RWPE1 (cell line): Measurements from ENCODE around the gene GPC1.

Source experiments
- CTCF ChIA-PET: fragments of 350-600 bp; sonication (Branson Sonifier 250); formaldehyde crosslinking; extraction: SDS; loops from one replicate; lab custom pipeline; 2021; lab: Yijun Ruan, JAX
- POLR2A ChIA-PET: fragments of 400-600 bp; formaldehyde crosslinking; extraction: SDS; loops from one replicate; lab custom pipeline; 2020; ENCODE audit warnings: antibody characterized with exemption; ENCODE audit not compliant: low non-redundant PET; lab: Yijun Ruan, JAX
- DNase-seq: peaks from one replicate; pipeline ENCODE4 v3.0.0; 2012; ENCODE audit warnings: low spot score
- H3K27ac ChIP-seq: fragments of 450-650 bp; 2 replicates; pipeline ENCODE4 v1.5.1; 2017
- TF ChIP-seq, protein P1 (sequence below): fragments of 450-650 bp; conservative IDR thresholded peaks from 2 replicates; pipeline ENCODE4 v1.5.1; 2017; ENCODE audit warnings: low read depth, mild to moderate bottlenecking

The GPC1 gene

DNA sequence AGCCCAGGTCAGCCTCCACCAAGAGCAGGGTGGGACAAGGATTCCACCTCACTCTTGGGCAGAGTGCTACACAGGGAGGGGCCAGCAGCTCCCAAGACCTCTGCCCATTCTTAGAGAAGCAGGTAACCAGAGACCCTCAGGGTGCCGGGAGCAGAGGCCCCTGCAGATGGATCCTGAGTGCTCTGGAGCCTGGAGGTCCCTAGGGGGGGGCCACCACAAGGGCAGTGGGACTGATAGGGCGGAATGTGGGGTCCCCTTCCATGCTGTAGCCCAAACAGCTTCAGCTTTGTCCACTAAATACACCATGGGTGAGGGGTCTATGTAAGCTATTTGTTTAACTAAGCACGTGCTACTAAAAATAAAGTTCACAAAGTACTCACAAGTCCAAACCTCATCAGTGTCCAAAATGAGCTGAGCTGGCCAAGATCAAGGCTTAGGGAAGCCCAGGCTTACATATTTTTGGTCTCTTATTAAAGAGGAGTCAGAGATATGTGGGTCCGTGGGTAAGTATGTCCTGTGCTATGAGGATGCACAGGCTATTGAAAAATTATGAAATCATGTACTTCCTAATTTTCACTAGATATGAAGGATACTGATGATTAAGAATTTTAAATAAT lies 21.5 kb upstream of the GPC1 start:
- DNase-seq: no peak
- ChIA-PET POLR2A (no interaction called here), CTCF (interaction anchor here (0.5 kb wide), 1 partner anchor 152 kb away, joined by 3 read pairs; no protein-coding TSS in a partner anchor)
- no peak overlapping the region for H3K27ac ChIP-seq
- TF ChIP-seq, protein P1, sequence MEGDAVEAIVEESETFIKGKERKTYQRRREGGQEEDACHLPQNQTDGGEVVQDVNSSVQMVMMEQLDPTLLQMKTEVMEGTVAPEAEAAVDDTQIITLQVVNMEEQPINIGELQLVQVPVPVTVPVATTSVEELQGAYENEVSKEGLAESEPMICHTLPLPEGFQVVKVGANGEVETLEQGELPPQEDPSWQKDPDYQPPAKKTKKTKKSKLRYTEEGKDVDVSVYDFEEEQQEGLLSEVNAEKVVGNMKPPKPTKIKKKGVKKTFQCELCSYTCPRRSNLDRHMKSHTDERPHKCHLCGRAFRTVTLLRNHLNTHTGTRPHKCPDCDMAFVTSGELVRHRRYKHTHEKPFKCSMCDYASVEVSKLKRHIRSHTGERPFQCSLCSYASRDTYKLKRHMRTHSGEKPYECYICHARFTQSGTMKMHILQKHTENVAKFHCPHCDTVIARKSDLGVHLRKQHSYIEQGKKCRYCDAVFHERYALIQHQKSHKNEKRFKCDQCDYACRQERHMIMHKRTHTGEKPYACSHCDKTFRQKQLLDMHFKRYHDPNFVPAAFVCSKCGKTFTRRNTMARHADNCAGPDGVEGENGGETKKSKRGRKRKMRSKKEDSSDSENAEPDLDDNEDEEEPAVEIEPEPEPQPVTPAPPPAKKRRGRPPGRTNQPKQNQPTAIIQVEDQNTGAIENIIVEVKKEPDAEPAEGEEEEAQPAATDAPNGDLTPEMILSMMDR: no peak

DNA sequence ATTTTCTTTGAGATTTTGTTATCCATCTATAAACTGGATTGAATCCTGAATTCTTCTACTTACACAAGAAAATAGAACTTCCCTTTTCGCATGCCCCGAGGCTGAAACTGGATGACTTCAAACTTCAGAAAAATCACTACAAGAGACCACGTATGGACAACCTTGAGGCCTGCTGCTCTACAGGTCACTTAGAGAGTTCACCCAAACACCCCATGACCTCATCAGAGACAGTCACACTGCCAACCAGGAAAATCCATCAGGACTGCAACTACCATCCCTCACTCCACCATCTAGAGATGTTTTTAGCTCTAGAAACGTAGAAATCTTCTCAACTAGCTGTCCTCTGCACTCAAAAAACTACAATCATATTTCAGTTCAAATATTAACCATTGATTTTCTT lies 18.6 kb upstream of the GPC1 start:
- TF ChIP-seq, protein P1: no peak
- CTCF ChIA-PET: interaction anchor here (0.6 kb wide), 1 partner anchor 128 kb away, joined by 9 read pairs; no protein-coding TSS in a partner anchor
- no peak overlapping the region for H3K27ac ChIP-seq
- DNase-seq: no peak
- POLR2A ChIA-PET: no interaction called here

DNA sequence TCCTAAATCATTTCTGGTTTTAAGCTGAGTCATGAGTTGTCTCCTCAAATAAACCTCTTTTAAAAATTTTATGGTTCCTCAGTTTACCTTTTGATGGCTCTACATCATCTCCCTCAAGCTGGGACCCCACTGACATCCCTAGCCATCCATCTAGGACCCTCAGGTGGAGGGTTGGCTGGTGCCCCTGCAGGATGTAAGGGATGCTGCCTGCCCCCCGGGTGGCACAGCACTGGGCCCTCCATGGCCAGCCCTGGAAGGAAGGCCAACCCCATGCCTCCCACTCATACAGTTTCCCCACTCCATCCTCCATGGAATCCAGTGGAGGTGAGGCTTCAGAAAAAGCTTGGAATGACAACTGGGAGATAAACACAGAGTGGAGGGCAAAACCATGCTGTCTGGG lies 17.2 kb upstream of the GPC1 start:
- no peak overlapping the region for H3K27ac ChIP-seq
- CTCF ChIA-PET: no interaction called here
- POLR2A ChIA-PET: no interaction called here
- DNase-seq: no peak
- TF ChIP-seq, protein P1: no peak

DNA sequence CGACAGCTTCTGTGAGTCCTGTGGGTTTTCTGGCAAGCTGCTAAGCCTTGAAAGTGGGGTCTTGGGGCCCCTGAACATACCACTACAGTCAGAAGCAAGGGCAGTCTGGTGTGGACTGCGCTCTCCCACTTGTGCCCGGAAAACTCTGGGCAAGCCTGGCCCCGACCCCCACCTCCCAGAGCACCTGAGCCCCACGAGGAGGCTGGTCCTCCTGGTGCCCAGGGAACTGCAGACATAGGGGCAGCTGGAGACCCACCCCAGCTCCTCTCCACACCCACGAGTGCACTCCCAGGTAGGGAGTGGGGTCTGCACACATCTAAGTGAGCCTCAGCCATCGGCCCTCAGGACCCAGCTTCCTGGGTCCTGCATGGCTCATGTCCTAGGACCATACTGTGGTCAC lies 16.2 kb upstream of the GPC1 start:
- no peak overlapping the region for H3K27ac ChIP-seq
- CTCF ChIA-PET: no interaction called here
- POLR2A ChIA-PET: no interaction called here
- TF ChIP-seq, protein P1: no peak
- no peak for DNase-seq

DNA sequence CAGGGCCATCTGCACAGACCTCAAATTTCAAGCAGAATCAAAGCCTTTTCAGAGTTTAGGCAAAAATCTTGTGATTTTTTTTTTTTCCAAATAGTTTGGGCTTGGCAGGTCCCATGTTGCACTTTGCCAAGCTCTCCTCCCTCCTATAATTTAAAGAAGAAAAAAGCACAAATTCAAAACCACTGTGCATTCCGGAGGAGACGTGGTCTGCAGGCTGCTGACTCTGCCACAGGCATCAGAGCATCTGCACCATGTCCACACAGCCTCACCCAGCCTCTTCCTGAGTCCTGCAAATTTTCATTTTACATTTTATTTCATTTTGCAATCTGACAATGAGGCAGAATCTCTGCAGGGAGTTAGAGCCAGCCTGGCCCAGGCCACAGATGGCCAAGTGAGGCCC lies 15.7 kb upstream of the GPC1 start:
- ChIA-PET POLR2A (no interaction called here), CTCF (no interaction called here)
- TF ChIP-seq, protein P1: no peak
- DNase-seq: no peak
- no peak overlapping the region for H3K27ac ChIP-seq

DNA sequence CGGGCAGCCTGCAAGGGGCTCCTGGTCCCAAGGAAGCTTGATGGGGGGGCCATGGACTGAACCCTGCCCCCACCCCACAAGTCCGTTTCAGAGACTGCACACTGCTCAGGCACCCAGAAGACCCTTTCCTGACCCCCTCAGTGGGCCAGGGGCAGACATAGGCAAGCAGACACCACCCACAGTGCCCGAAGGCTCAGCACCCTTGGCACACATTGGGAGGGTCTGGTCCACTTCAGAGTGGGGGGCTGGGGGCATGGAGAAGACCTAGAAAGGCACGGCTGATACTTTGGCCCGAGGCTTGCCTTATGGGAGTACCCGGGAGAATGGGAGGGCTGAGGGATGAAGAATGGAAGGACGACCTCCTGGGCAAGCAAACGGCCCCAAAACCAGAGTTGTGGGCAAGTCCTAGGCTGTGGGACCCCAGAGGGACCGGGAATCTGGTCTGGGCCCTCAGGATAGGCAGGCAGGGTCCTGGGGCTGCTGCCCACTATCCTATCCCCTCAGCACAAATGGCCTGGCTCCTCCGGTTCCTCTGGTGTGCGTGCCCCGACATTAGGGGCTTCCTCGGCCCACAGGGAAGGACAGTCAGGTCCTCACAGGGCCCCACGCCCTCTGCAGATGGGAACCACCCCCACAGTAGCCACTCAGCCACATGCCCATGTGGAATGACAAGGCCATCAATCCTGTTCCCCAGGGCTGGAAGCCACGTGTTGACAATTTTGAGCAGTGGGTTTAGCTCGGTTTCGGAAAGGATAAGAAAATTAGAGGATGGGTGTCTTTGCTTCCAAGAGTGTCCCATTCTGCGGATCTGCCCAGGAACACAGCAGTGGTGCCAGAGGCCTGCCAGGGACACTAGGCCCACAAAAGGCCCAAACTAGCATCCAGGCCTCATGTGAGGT lies 15.0 kb upstream of the GPC1 start:
- POLR2A ChIA-PET: no interaction called here
- CTCF ChIA-PET: no interaction called here
- DNase-seq: no peak
- H3K27ac ChIP-seq: no peak overlapping the region
- TF ChIP-seq, protein P1: no peak
